Fibroblast of the aortic adventitia (primary cell): Measurements from ENCODE around the gene PRKCH. TPM values are rescaled to one million over a fixed set of nuclear protein-coding genes. Genes with fewer than 3 reads are reported as not detected.

Experiments used
- DNase-seq: peaks from one replicate; pipeline ENCODE4 v3.0.0-alpha.2; 2010; ENCODE audit warnings: low read depth
- H3K4me3 ChIP-seq: 2 replicates; pipeline ENCODE4 v1.5.1; 2011; ENCODE audit warnings: low read depth, mild to moderate bottlenecking, control low read depth, low read length, moderate library complexity
- CTCF ChIP-seq: IDR thresholded peaks from 2 replicates; pipeline ENCODE4 v1.5.1; 2011; ENCODE audit warnings: mild to moderate bottlenecking, low read length, control low read depth, inconsistent platforms; ENCODE audit not compliant: insufficient read depth
- total RNA-seq: library from RNA; depleted of rRNA; stranded (reverse); fragments of >200 nt; gene quantifications from 2 replicates; pipeline ENCODE4 v1.2.3, GENCODE V29; 2012; ENCODE audit warnings: low replicate concordance

Gene PRKCH
- total RNA-seq, 1 donor: 4.2 TPM

GRCh38 chr14:61530896-61531295, 209.5 kb downstream of the PRKCH start:
- no peak overlapping the region for H3K4me3 ChIP-seq
- DNase-seq: no peak
- TF ChIP-seq CTCF: no peak

- no peak for DNase-seq
- H3K4me3 ChIP-seq: no peak overlapping the region
- TF ChIP-seq CTCF: no peak
These were observed 210.2 kb downstream of the PRKCH start for GRCh38 chr14:61531465-61532122.

GRCh38 chr14:61532123-61532505, 210.7 kb downstream of the PRKCH start:
- H3K4me3 ChIP-seq: no peak overlapping the region
- no peak for TF ChIP-seq CTCF

GRCh38 chr14:61532763-61533162, 211.4 kb downstream of the PRKCH start:
- H3K4me3 ChIP-seq: no peak overlapping the region
- DNase-seq: no peak
- TF ChIP-seq CTCF: no peak

More at GRCh38 chr14:61532123-61532505, 210.7 kb downstream of the PRKCH start:
- no peak for DNase-seq

- DNase-seq: no peak
- no peak overlapping the region for H3K4me3 ChIP-seq
- no peak for TF ChIP-seq CTCF
These were observed 212.3 kb downstream of the PRKCH start for GRCh38 chr14:61533513-61534255.

GRCh38 chr14:61535032-61535431, 213.7 kb downstream of the PRKCH start:
- H3K4me3 ChIP-seq: no peak overlapping the region
- DNase-seq: no peak
- no peak for TF ChIP-seq CTCF
